HCT116 (cell line): Measurements from ENCODE around the gene ARHGAP19. TPM values are rescaled to one million over a fixed set of nuclear protein-coding genes. Genes with fewer than 3 reads are reported as not detected.

Experiments
- ATAC-seq: fragments of 200-7000 bp; cut with Tn5 transposase; 2 replicates; pipeline ENCODE4 v1.9.1; 2020; ENCODE audit warnings: mild to moderate bottlenecking, moderate library complexity
- BruUV-seq: library from RNA; stranded (reverse); fragments of 400-500 nt; replicated peaks from 2 replicates; lab custom pipeline; 2021; lab: Mats Ljungman, UMichigan
- CTCF ChIA-PET: fragments of 300-600 bp; sonication (Branson Sonifier 250); formaldehyde crosslinking; loops from one replicate; lab custom pipeline; 2021; ENCODE audit warnings: antibody characterized with exemption; lab: Charles Lee
- POLR2A ChIA-PET: fragments of 300-600, 350-600 bp; sonication (Branson Sonifier 250); formaldehyde crosslinking; loops from one replicate; lab custom pipeline; 2021; ENCODE audit warnings: antibody characterized with exemption; lab: Charles Lee
- RAD21 ChIA-PET, 2 experiments: fragments of 300-600 bp; sonication (Branson Sonifier 250); formaldehyde crosslinking; loops; one replicate each; lab custom pipeline; 2023; ENCODE audit warnings: low total read pairs in 2 of 2; ENCODE audit not compliant: uncharacterized antibody in 2 of 2, unreplicated experiment in 2 of 2, low non-redundant PET in 1 of 2; lab: Charles Lee
- DNase-seq: peaks from one replicate; pipeline ENCODE4 v3.0.0-alpha.2; 2010; ENCODE audit warnings: low read depth, low spot score
- H2AFZ ChIP-seq: fragments of 200-600 bp; shearing (Covaris generic), sonication (generic); 2 replicates; pipeline ENCODE4 v1.6.1; 2017; ENCODE audit warnings: low read depth, mixed run types, mixed read lengths, antibody characterized with exemption, low read length; ENCODE audit not compliant: poor library complexity, severe bottlenecking
- H3K27ac ChIP-seq: 2 replicates; pipeline ENCODE4 v1.5.1; 2012; ENCODE audit warnings: low read depth, low read length
- H3K27me3 ChIP-seq: fragments of 200-600 bp; sonication (generic); 2 replicates; pipeline ENCODE4 v1.6.1; 2016; ENCODE audit warnings: mixed run types, low read length, mixed read lengths; ENCODE audit not compliant: insufficient read depth
- H3K36me3 ChIP-seq, 2 experiments: fragments of 200-500 bp in 1 of 2; fragments of 200-600 bp in 1 of 2; sonication (Bioruptor generic) in 1 of 2; sonication (generic) in 1 of 2; 2 replicates each; pipeline versions ENCODE4 v1.5.1 to v1.6.1; 2014 to 2016; ENCODE audit warnings: low read length in 2 of 2, inconsistent platforms in 1 of 2, mixed read lengths in 1 of 2, mixed run types in 1 of 2; ENCODE audit not compliant: insufficient read depth in 2 of 2, control insufficient read depth in 1 of 2
- H3K4me1 ChIP-seq, 2 experiments: fragments of 200-600 bp in 1 of 2; sonication (generic) in 1 of 2; 2 replicates each; pipeline versions ENCODE4 v1.5.1 to v1.6.1; 2012 to 2017; ENCODE audit warnings: low read length in 2 of 2, inconsistent platforms in 1 of 2, mild to moderate bottlenecking in 1 of 2, mixed read lengths in 1 of 2, mixed run types in 1 of 2, moderate library complexity in 1 of 2; ENCODE audit not compliant: insufficient read depth in 2 of 2, control insufficient read depth in 1 of 2
- H3K4me2 ChIP-seq: fragments of 200-600 bp; sonication (generic); 2 replicates; pipeline ENCODE4 v1.6.1; 2017; ENCODE audit warnings: mixed run types, low read length, mixed read lengths
- H3K4me3 ChIP-seq, 2 experiments: fragments of 200-600 bp in 1 of 2; sonication (generic) in 1 of 2; replicated peaks in 1 of 2; 2 replicates each; pipeline ENCODE4 v1.5.1; 2011 to 2016; ENCODE audit warnings: low read length in 2 of 2, control low read depth in 1 of 2, low read depth in 1 of 2, mild to moderate bottlenecking in 1 of 2, mixed read lengths in 1 of 2, mixed run types in 1 of 2
- H3K79me2 ChIP-seq: fragments of 200-600 bp; sonication (generic); 2 replicates; pipeline ENCODE4 v1.6.1; 2017; ENCODE audit warnings: mild to moderate bottlenecking, mixed run types, low read length, moderate library complexity, mixed read lengths; ENCODE audit not compliant: insufficient read depth
- H3K9ac ChIP-seq: fragments of 200-600 bp; sonication (generic); 2 replicates; pipeline ENCODE4 v1.6.1; 2016; ENCODE audit warnings: low read length, mixed read lengths
- H3K9me2 ChIP-seq: fragments of 200-600 bp; sonication (generic), shearing (Covaris generic); 2 replicates; pipeline ENCODE4 v1.6.1; 2017; ENCODE audit warnings: mixed run types, mild to moderate bottlenecking, moderate library complexity; ENCODE audit not compliant: insufficient read depth
- H3K9me3 ChIP-seq, 2 experiments: fragments of 200-500 bp in 1 of 2; fragments of 200-600 bp in 1 of 2; sonication (Bioruptor generic) in 1 of 2; sonication (generic) in 1 of 2; 2 replicates each; pipeline ENCODE4 v1.6.1; 2014 to 2017; ENCODE audit warnings: low read length in 2 of 2, mixed read lengths in 2 of 2, inconsistent platforms in 1 of 2, low read depth in 1 of 2, mild to moderate bottlenecking in 1 of 2, mixed run types in 1 of 2, moderate library complexity in 1 of 2; ENCODE audit not compliant: control insufficient read depth in 1 of 2, insufficient read depth in 1 of 2
- H4K20me1 ChIP-seq: fragments of 200-600 bp; sonication (generic), shearing (Covaris generic); 2 replicates; pipeline ENCODE4 v1.6.1; 2017; ENCODE audit warnings: mixed run types, mild to moderate bottlenecking, moderate library complexity; ENCODE audit not compliant: insufficient read depth
- CBX3 ChIP-seq: IDR thresholded peaks from 2 replicates; pipeline ENCODE4 v1.6.1; 2012; ENCODE audit warnings: low read depth
- CEBPB ChIP-seq: IDR thresholded peaks from 2 replicates; pipeline ENCODE4 v1.6.1; 2012; ENCODE audit warnings: low read depth
- ELF1 ChIP-seq: IDR thresholded peaks from 2 replicates; pipeline ENCODE4 v1.6.1; 2012; ENCODE audit warnings: low read depth, borderline replicate concordance
- EZH2 ChIP-seq: fragments of 200-600 bp; sonication (generic); IDR thresholded peaks from 2 replicates; pipeline ENCODE4 v1.6.1; 2017; ENCODE audit warnings: antibody characterized with exemption, mixed run types
- EZH2phosphoT487 ChIP-seq: fragments of 200-600 bp; IDR thresholded peaks from 2 replicates; pipeline ENCODE4 v1.6.1; 2018; ENCODE audit warnings: antibody characterized with exemption, borderline replicate concordance
- JUND ChIP-seq: IDR thresholded peaks from 2 replicates; pipeline ENCODE4 v1.6.1; 2012
- POLR2A ChIP-seq: IDR thresholded peaks from 2 replicates; pipeline ENCODE4 v1.7.0; 2011; ENCODE audit warnings: borderline replicate concordance; ENCODE audit not compliant: insufficient read depth, insufficient read length; ENCODE audit errors: extremely low read depth
- POLR2AphosphoS5 ChIP-seq: IDR thresholded peaks from 2 replicates; pipeline ENCODE4 v1.6.1; 2011; ENCODE audit warnings: mild to moderate bottlenecking, low read depth, low read length, moderate library complexity
- RAD21 ChIP-seq: IDR thresholded peaks from 2 replicates; pipeline ENCODE4 v1.6.1; 2012; ENCODE audit warnings: low read depth, mild to moderate bottlenecking
- SIN3A ChIP-seq: IDR thresholded peaks from 2 replicates; pipeline ENCODE4 v1.6.1; 2012; ENCODE audit warnings: low read depth
- SP1 ChIP-seq: IDR thresholded peaks from 2 replicates; pipeline ENCODE4 v1.6.1; 2012; ENCODE audit warnings: low read depth
- SRF ChIP-seq: IDR thresholded peaks from 2 replicates; pipeline ENCODE4 v1.6.1; 2012; ENCODE audit warnings: low read depth
- ZFX ChIP-seq: fragments of 450-650 bp; IDR thresholded peaks from 2 replicates; pipeline ENCODE4 v1.6.1; 2017
- ZNF274 ChIP-seq: fragments of 200-500 bp; sonication (Bioruptor generic); IDR thresholded peaks from 2 replicates; pipeline ENCODE4 v1.6.1; 2014; ENCODE audit warnings: mild to moderate bottlenecking, low read depth, low read length, inconsistent platforms
- intact Hi-C: fragments of 100-400 bp; cut with micrococcal nuclease; formaldehyde crosslinking; loops from 2 replicates; pipeline ENCODE4 v1.10.0; 2022
- total RNA-seq: library from RNA; stranded (reverse); gene quantifications from one replicate; pipeline ENCODE4 v1.2.1, GENCODE V29; 2021; ENCODE audit not compliant: unreplicated experiment
- TF ChIP-seq, protein P1 (sequence below): IDR thresholded peaks from 2 replicates; pipeline ENCODE4 v1.6.1; 2012; ENCODE audit warnings: low read depth
- TF ChIP-seq, protein P2 (sequence below): IDR thresholded peaks from 2 replicates; pipeline ENCODE4 v1.6.1; 2011; ENCODE audit warnings: mild to moderate bottlenecking, low read length, moderate library complexity; ENCODE audit not compliant: insufficient replicate concordance; ENCODE audit errors: extremely low read depth
- TF ChIP-seq, protein P3 (sequence below): IDR thresholded peaks from 2 replicates; pipeline ENCODE4 v1.6.1; 2012

Gene ARHGAP19
- total RNA-seq, 1 experiment from 2014 or later: 36.8 TPM

DNA sequence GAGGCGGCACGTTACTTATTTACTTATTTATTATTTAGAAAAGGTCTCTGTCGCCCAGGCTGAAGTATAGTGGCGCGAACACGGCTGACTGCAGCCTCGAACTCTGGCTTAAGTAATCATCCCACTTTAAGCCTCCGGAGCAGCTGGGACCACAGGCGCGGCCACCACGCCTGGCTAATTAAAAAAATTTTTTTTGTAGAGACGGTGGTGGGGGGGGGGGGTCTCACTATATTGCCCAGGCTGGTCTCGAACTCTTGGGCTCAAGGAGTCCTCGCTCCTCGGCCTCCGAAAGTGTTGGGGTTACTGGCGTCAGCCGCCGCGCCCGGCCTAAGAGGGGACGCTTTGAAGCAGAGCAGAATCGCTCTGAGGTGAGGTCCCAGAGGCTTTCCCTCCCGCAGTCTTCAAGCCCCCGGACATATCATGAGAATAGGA is 42.8 kb upstream of the ARHGAP19 start (continued):
- TF ChIP-seq, protein P1, sequence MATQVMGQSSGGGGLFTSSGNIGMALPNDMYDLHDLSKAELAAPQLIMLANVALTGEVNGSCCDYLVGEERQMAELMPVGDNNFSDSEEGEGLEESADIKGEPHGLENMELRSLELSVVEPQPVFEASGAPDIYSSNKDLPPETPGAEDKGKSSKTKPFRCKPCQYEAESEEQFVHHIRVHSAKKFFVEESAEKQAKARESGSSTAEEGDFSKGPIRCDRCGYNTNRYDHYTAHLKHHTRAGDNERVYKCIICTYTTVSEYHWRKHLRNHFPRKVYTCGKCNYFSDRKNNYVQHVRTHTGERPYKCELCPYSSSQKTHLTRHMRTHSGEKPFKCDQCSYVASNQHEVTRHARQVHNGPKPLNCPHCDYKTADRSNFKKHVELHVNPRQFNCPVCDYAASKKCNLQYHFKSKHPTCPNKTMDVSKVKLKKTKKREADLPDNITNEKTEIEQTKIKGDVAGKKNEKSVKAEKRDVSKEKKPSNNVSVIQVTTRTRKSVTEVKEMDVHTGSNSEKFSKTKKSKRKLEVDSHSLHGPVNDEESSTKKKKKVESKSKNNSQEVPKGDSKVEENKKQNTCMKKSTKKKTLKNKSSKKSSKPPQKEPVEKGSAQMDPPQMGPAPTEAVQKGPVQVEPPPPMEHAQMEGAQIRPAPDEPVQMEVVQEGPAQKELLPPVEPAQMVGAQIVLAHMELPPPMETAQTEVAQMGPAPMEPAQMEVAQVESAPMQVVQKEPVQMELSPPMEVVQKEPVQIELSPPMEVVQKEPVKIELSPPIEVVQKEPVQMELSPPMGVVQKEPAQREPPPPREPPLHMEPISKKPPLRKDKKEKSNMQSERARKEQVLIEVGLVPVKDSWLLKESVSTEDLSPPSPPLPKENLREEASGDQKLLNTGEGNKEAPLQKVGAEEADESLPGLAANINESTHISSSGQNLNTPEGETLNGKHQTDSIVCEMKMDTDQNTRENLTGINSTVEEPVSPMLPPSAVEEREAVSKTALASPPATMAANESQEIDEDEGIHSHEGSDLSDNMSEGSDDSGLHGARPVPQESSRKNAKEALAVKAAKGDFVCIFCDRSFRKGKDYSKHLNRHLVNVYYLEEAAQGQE: no peak
- no peak for TF ChIP-seq ELF1
- TF ChIP-seq SIN3A: no peak

DNA sequence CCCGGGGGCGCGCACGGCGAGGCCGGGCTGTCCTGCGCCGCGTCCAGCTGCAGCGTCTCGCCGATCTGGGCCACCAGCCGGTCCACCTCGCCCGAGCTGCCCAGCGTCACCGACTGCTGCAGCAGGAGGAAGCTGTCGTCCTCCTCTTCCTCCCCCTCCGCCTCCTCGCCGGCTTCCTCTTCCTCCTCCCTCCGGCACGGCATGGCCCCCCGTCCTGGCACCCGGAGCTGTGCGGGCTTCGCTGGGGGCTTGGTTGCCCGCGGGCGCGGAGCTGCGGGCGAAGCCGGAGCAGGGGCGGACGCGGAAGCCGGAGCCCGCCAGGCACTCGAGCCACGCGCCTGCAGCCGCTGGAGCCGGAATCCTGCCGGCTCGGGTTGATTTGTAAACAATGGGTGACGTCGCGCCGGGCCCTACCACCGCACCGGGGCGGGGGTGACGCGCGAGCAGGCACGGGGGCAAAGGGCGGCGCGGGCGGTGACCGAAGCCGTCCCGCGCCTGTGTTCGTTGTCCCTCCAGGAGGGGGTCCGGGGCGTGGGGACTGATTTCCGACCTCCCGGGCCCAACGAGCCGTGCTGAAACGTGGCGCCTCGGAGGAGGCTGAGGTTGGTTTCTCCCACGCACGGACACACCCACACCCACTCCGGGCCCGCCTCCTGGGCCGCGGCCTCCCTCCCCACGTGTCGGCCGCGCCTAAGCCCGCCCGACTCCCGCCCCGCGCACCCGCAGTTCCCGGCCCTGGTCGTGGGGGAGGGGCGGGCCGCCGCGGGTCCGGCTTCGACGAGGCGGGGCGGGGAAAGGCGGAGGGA is 42.1 kb upstream of the ARHGAP19 start, which contains the start of gene FRAT2:
FRAT2 (minus strand) TSS at position 360 of the 806 bp plus-strand sequence; CDS start at position 203, 157 bp downstream.
- Histone ChIP-seq H3K4me1 (peaks cover 23 to 33% of the 10 kb centered on the region in 2 experiments), H3K79me2 (no peaks in the 10 kb centered on the region), H3K36me3 (no peaks in the 10 kb centered on the region), H3K9me3 (no peaks in the 10 kb centered on the region), H4K20me1 (no peaks in the 10 kb centered on the region), H3K9ac (peak within 1 kb of the TSS; percentile 74), H2AFZ (peak within 1 kb of the TSS; percentile 82), H3K27ac (peak within 1 kb of the TSS; percentile 87), H3K4me3 (peak within 1 kb of the TSS; percentile 56 to 69), H3K4me2 (peak within 1 kb of the TSS; percentile 87), H3K9me2 (no peaks in the 10 kb centered on the region), H3K27me3 (no peaks in the 10 kb centered on the region)
- ChIA-PET RAD21 (interaction anchor here in 1 of 2 experiments (0.6 kb wide), 1 partner anchor 808 kb away, joined by 3 read pairs; no protein-coding TSS in a partner anchor), CTCF (no interaction called here), POLR2A (no interaction called here)
- DNase-seq (peak; percentile 79), ATAC-seq (peak; percentile 92)
- BruUV-seq: no TSS peak
- intact Hi-C loops: no loop called here
- TF ChIP-seq JUND: peak; percentile 81
- TF ChIP-seq ZFX: peak; percentile 45
- TF ChIP-seq SIN3A: peak; percentile 91
- no peak for TF ChIP-seq CEBPB
- TF ChIP-seq EZH2phosphoT487: no peak
- TF ChIP-seq CBX3: no peak; the same call in 1 of the 2 replicates
- peak; percentile 70 for TF ChIP-seq POLR2AphosphoS5
- TF ChIP-seq, protein P2, sequence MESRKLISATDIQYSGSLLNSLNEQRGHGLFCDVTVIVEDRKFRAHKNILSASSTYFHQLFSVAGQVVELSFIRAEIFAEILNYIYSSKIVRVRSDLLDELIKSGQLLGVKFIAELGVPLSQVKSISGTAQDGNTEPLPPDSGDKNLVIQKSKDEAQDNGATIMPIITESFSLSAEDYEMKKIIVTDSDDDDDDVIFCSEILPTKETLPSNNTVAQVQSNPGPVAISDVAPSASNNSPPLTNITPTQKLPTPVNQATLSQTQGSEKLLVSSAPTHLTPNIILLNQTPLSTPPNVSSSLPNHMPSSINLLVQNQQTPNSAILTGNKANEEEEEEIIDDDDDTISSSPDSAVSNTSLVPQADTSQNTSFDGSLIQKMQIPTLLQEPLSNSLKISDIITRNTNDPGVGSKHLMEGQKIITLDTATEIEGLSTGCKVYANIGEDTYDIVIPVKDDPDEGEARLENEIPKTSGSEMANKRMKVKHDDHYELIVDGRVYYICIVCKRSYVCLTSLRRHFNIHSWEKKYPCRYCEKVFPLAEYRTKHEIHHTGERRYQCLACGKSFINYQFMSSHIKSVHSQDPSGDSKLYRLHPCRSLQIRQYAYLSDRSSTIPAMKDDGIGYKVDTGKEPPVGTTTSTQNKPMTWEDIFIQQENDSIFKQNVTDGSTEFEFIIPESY: no peak
- TF ChIP-seq ZNF274: no peak
- no peak for TF ChIP-seq POLR2A
- TF ChIP-seq EZH2: no peak
- TF ChIP-seq RAD21: no peak
- no peak for TF ChIP-seq SRF
- TF ChIP-seq, protein P3, sequence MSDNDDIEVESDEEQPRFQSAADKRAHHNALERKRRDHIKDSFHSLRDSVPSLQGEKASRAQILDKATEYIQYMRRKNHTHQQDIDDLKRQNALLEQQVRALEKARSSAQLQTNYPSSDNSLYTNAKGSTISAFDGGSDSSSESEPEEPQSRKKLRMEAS: peak; percentile 95
- TF ChIP-seq ELF1: no peak
- TF ChIP-seq SP1: peak; percentile 64
